Osteocyte (in vitro differentiated cells): ENCODE data around the gene COMMD3. TPM values are rescaled to one million over a fixed set of nuclear protein-coding genes. Genes with fewer than 3 reads are reported as not detected.
"Not testable (repeated sequence)": the region's sequence is repeated elsewhere in the genome, so short reads cannot be mapped to it uniquely, and the experiment has no call there.

Source experiments
- DNase-seq: peaks from one replicate; pipeline ENCODE4 v3.0.0; 2021; ENCODE audit warnings: mixed read lengths; ENCODE audit not compliant: unreplicated experiment; ENCODE audit errors: extremely low spot score
- H3K27ac Mint-ChIP-seq: one replicate; pipeline ENCODE4 v1.8.0; 2021; ENCODE audit warnings: mild to moderate bottlenecking, mixed read lengths; ENCODE audit not compliant: unreplicated experiment
- H3K27me3 Mint-ChIP-seq: one replicate; pipeline ENCODE4 v1.8.0; 2021; ENCODE audit warnings: mixed read lengths; ENCODE audit not compliant: unreplicated experiment
- H3K36me3 Mint-ChIP-seq: one replicate; pipeline ENCODE4 v1.8.0; 2021; ENCODE audit warnings: mixed read lengths; ENCODE audit not compliant: unreplicated experiment
- H3K4me1 Mint-ChIP-seq: one replicate; pipeline ENCODE4 v1.8.0; 2021; ENCODE audit warnings: mixed read lengths; ENCODE audit not compliant: unreplicated experiment
- H3K4me3 Mint-ChIP-seq: one replicate; pipeline ENCODE4 v1.8.0; 2021; ENCODE audit warnings: mild to moderate bottlenecking, moderate library complexity, mixed read lengths; ENCODE audit not compliant: unreplicated experiment
- H3K9me3 Mint-ChIP-seq: one replicate; pipeline ENCODE4 v1.8.0; 2021; ENCODE audit warnings: mixed read lengths; ENCODE audit not compliant: unreplicated experiment
- CTCF ChIP-seq: fragments of 200-600 bp; sonication (generic); IDR thresholded peaks from 2 replicates; pipeline ENCODE4 v1.5.0; 2021; ENCODE audit warnings: antibody characterized with exemption, mild to moderate bottlenecking, moderate library complexity
- total RNA-seq: library from RNA; stranded (reverse); gene quantifications from 2 replicates; pipeline ENCODE4 v1.2.1, GENCODE V29; 2021

COMMD3 gene
- total RNA-seq, 1 donor from 2014 or later, result 69.1 TPM

GRCh38 chr10:22356324-22356873, 40.2 kb downstream of the COMMD3 start:
- H3K9me3 Mint-ChIP-seq, result no peaks in the 10 kb centered on the region
- H3K27ac Mint-ChIP-seq, result no peak overlapping the region
- no peak overlapping the region for H3K4me3 Mint-ChIP-seq
- H3K4me1 Mint-ChIP-seq, result no peaks in the 10 kb centered on the region
- DNase-seq, result no peak
- H3K36me3 Mint-ChIP-seq, result no peaks in the 10 kb centered on the region
- peaks cover 25% of the 10 kb centered on the region for H3K27me3 Mint-ChIP-seq
- no peak for TF ChIP-seq CTCF

DNA sequence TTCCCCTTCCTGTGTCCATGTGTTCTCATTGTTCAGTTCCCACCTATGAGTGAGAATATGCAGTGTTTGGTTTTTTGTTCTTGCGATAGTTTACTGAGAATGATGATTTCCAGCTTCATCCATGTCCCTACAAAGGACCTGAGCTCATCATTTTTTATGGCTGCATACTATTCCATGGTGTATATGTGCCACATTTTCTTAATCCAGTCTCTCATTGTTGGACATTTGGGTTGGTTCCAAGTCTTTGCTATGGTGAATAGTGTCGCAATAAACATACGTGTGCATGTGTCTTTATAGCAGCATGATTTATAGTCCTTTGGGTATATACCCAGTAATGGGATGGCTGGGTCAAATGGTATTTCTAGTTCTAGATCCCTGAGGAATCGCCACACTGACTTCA, 41.6 kb downstream of the COMMD3 start:
- not testable (repeated sequence) for H3K36me3 Mint-ChIP-seq, H3K4me1 Mint-ChIP-seq, H3K27ac Mint-ChIP-seq, DNase-seq, H3K4me3 Mint-ChIP-seq, H3K9me3 Mint-ChIP-seq
- H3K27me3 Mint-ChIP-seq, result peaks cover 24% of the 10 kb centered on the region

GRCh38 chr10:22363305-22363704, 47.1 kb downstream of the COMMD3 start:
- Mint-ChIP-seq H3K4me3 (no peak overlapping the region), H3K36me3 (no peaks in the 10 kb centered on the region), H3K9me3 (no peaks in the 10 kb centered on the region), H3K27ac (no peak overlapping the region), H3K4me1 (no peaks in the 10 kb centered on the region), H3K27me3 (no peaks in the 10 kb centered on the region)
- DNase-seq, result no peak
- TF ChIP-seq CTCF, result no peak

DNA sequence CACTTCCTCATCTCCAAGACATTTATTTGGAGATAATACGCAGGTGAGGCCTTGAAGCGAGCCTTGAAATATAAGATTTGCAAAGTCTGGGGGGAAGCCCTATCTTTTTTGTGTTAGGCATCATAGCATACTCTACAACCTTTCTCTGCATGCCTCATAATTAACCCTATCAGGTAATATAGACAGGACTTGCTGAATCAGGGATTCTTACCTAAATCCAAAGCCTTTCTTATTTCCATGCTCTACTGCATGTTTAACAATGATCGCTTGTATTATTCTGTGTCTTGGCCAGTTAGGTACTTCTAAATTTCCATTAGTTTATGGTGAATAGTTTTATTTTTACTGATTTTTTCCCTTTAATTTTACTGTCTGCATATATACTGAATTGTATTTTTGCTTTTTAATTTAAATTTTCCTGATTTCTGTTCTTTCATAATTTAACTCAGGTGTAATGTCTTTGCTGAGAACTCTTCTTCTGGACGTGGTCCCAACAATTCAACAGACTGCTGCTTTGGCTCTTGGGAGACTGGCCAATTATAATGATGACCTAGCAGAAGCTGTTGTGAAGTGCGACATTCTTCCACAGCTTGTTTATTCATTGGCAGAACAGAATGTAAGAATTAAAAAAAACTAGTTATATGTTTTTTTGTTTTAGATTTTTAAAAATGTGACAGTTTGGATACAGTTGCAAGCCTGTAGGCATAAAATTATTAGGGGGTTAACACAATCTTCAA, 48.4 kb downstream of the COMMD3 start:
- Mint-ChIP-seq H3K4me3 (no peak overlapping the region), H3K27ac (no peak overlapping the region), H3K27me3 (no peaks in the 10 kb centered on the region), H3K36me3 (no peaks in the 10 kb centered on the region), H3K9me3 (no peaks in the 10 kb centered on the region), H3K4me1 (no peaks in the 10 kb centered on the region)
- TF ChIP-seq CTCF, result no peak
- no peak for DNase-seq

DNA sequence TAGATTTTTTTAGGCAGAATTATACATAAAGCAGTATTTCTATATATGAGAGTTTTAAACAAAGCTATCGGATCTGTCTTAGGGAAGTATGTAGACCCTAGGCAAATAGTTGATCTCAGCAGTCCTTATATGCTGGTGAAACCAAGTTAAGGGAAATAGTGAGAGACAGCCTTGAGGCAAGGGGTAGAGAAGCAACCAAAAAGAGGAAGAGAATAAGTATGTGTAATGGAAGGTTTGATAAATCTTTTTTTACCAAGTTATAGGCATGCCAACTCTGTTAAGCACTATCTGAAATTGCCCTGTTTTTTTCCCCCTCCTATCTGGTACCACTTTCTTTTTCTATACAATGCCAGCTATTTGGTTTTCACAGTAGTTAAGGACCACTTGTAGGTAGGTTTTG, 49.0 kb downstream of the COMMD3 start:
- Mint-ChIP-seq H3K36me3 (no peaks in the 10 kb centered on the region), H3K9me3 (no peaks in the 10 kb centered on the region), H3K27ac (no peak overlapping the region), H3K4me1 (no peaks in the 10 kb centered on the region), H3K4me3 (no peak overlapping the region), H3K27me3 (no peaks in the 10 kb centered on the region)
- DNase-seq, result no peak
- no peak for TF ChIP-seq CTCF
